K562 (cell line): ENCODE data around the gene UBAP1L. TPM values are rescaled to one million over a fixed set of nuclear protein-coding genes. Genes with fewer than 3 reads are reported as not detected.

Source experiments
- ATAC-seq: fragments of 200-7000 bp; cut with Tn5 transposase; 3 replicates; pipeline ENCODE4 v1.9.1; 2020; ENCODE audit warnings: moderate library complexity
- BruUV-seq: library from RNA; stranded (reverse); fragments of 400-500 nt; replicated peaks from 2 replicates; lab custom pipeline; 2021; lab: Mats Ljungman, UMichigan
- CTCF ChIA-PET: fragments of 300-600 bp; formaldehyde crosslinking; extraction: SDS; loops from one replicate; lab custom pipeline; 2021; ENCODE audit warnings: low intra/inter-chr PET ratio; lab: Yijun Ruan, JAX
- POLR2A ChIA-PET: fragments of 300-600, 350-650 bp; sonication (Branson Sonifier 250); formaldehyde crosslinking; extraction: SDS; loops from one replicate; lab custom pipeline; 2021; ENCODE audit warnings: antibody characterized with exemption, inconsistent platforms; lab: Yijun Ruan, JAX
- DNase-seq, 4 experiments: peaks; one replicate each; pipeline versions ENCODE4 v3.0.0 to v3.0.0-alpha.2; 2011 to 2018; ENCODE audit warnings: low spot score in 3 of 4, mixed read lengths in 3 of 4; ENCODE audit errors: extremely low read depth in 1 of 4
- FAIRE-seq: peaks from 2 replicates; lab custom pipeline; 2011; peaks lifted over from hg19 to GRCh38; lab: Jason Lieb, UNC
- H2AFZ ChIP-seq: 2 replicates; pipeline ENCODE4 v1.6.0; 2011; ENCODE audit warnings: low read depth, low read length, control low read depth, inconsistent platforms
- H3K27ac ChIP-seq: fragments of 200-600 bp; 3 replicates; pipeline ENCODE4 v1.8.0; 2011; ENCODE audit warnings: low read depth, mild to moderate bottlenecking, control low read depth, inconsistent platforms, low read length, moderate library complexity, mixed read lengths; ENCODE audit errors: extremely low read depth
- H3K27me3 ChIP-seq, 2 experiments: fragments of 300-600 bp in 1 of 2; 2 replicates in 1 of 2; 3 replicates in 1 of 2; pipeline versions ENCODE4 v1.6.0 to v1.8.0; 2011; ENCODE audit warnings: inconsistent platforms in 2 of 2, low read length in 2 of 2, mild to moderate bottlenecking in 1 of 2, mixed read lengths in 1 of 2, moderate library complexity in 1 of 2; ENCODE audit not compliant: control insufficient read depth in 2 of 2, insufficient read depth in 2 of 2
- H3K36me3 ChIP-seq: fragments of 300-600 bp; 3 replicates; pipeline ENCODE4 v1.8.0; 2011; ENCODE audit warnings: mild to moderate bottlenecking, low read length, inconsistent platforms; ENCODE audit not compliant: control insufficient read depth, insufficient read depth
- H3K4me1 ChIP-seq, 2 experiments: fragments of 200-600 bp in 1 of 2; replicated peaks in 1 of 2; 2 replicates in 1 of 2; 3 replicates in 1 of 2; pipeline versions ENCODE4 v1.5.1 to v1.8.0; 2011; ENCODE audit warnings: inconsistent platforms in 2 of 2, low read length in 2 of 2, mild to moderate bottlenecking in 1 of 2, mixed read lengths in 1 of 2, moderate library complexity in 1 of 2; ENCODE audit not compliant: control insufficient read depth in 2 of 2, insufficient read depth in 2 of 2
- H3K4me2 ChIP-seq: 2 replicates; pipeline ENCODE4 v1.6.1; 2011; ENCODE audit warnings: low read length, control low read depth, inconsistent platforms, mixed read lengths; ENCODE audit not compliant: insufficient read depth
- H3K4me3 ChIP-seq: fragments of 200-600 bp; sonication (generic), shearing (Covaris generic); 2 replicates; pipeline ENCODE4 v1.5.1; 2016; ENCODE audit warnings: control low read depth, inconsistent platforms
- H3K79me2 ChIP-seq: fragments of 200-600 bp; 3 replicates; pipeline ENCODE4 v1.8.0; 2011; ENCODE audit warnings: low read length, inconsistent platforms; ENCODE audit not compliant: control insufficient read depth, insufficient read depth
- H3K9ac ChIP-seq, 2 experiments: 2 replicates each; pipeline versions ENCODE4 v1.6.0 to v1.6.1; 2011; ENCODE audit warnings: low read depth in 2 of 2, low read length in 2 of 2, control low read depth in 1 of 2, inconsistent platforms in 1 of 2, mild to moderate bottlenecking in 1 of 2, mixed read lengths in 1 of 2; ENCODE audit not compliant: insufficient read depth in 1 of 2
- H3K9me1 ChIP-seq: one replicate; pipeline ENCODE4 v1.6.0; 2011; ENCODE audit warnings: inconsistent platforms, mild to moderate bottlenecking, low read length, moderate library complexity; ENCODE audit not compliant: control insufficient read depth, insufficient read depth
- H3K9me3 ChIP-seq: replicated peaks from 2 replicates; pipeline ENCODE4 v1.5.1; 2011; ENCODE audit warnings: low read depth, low read length, inconsistent platforms; ENCODE audit not compliant: control insufficient read depth, insufficient read depth
- H4K20me1 ChIP-seq: replicated peaks from 2 replicates; pipeline ENCODE4 v1.6.1; 2011; ENCODE audit warnings: low read length, inconsistent platforms, mixed read lengths; ENCODE audit not compliant: control insufficient read depth, insufficient read depth
- ATF3 ChIP-seq, 2 experiments: fragments of 450-650 bp in 1 of 2; sonication (generic) in 1 of 2; formaldehyde crosslinking in 1 of 2; IDR thresholded peaks in 1 of 2; conservative IDR thresholded peaks in 1 of 2; 2 replicates each; pipeline versions ENCODE4 v1.6.1 to v1.8.1; 2016 to 2023; ENCODE audit warnings: mild to moderate bottlenecking in 2 of 2, moderate library complexity in 2 of 2, inconsistent platforms in 1 of 2, missing genetic modification reagents in 1 of 2
- ETV6 ChIP-seq, 3 experiments: fragments of 150-350 bp in 1 of 3; sonication (generic) in 1 of 3; formaldehyde crosslinking in 1 of 3; IDR thresholded peaks; 2 replicates each; pipeline versions ENCODE4 v1.6.1 to v1.8.0; 2014 to 2022; ENCODE audit warnings: borderline replicate concordance in 2 of 3, low read depth in 2 of 3, antibody characterized with exemption in 1 of 3, low read length in 1 of 3, mild to moderate bottlenecking in 1 of 3, missing genetic modification reagents in 1 of 3
- HDAC3 ChIP-seq: fragments of 450-650 bp; IDR thresholded peaks from 2 replicates; pipeline ENCODE4 v1.6.1; 2018; ENCODE audit warnings: borderline replicate concordance, mild to moderate bottlenecking, moderate library complexity; ENCODE audit not compliant: partially characterized antibody
- MCM2 ChIP-seq: fragments of 450-650 bp; IDR thresholded peaks from 2 replicates; pipeline ENCODE4 v1.6.1; 2017; ENCODE audit warnings: low read depth, mild to moderate bottlenecking
- NFIC ChIP-seq: fragments of 450-650 bp; IDR thresholded peaks from 2 replicates; pipeline ENCODE4 v1.6.1; 2017; ENCODE audit warnings: mild to moderate bottlenecking, inconsistent platforms
- NFXL1 ChIP-seq: fragments of 450-650 bp; formaldehyde crosslinking; IDR thresholded peaks from 2 replicates; pipeline ENCODE4 v1.4.0; 2021; ENCODE audit warnings: mild to moderate bottlenecking
- RBM22 ChIP-seq: fragments of 200-400 bp; formaldehyde crosslinking; IDR thresholded peaks from 2 replicates; pipeline ENCODE4 v1.6.1; 2018; ENCODE audit warnings: low read length, low read depth; ENCODE audit not compliant: poor library complexity, severe bottlenecking
- RERE ChIP-seq: sonication (generic); formaldehyde crosslinking; IDR thresholded peaks from 2 replicates; pipeline ENCODE4 v1.8.0; 2023; ENCODE audit warnings: missing genetic modification reagents, mild to moderate bottlenecking, borderline replicate concordance
- STAT5B ChIP-seq: fragments of 250-450 bp; sonication (Bioruptor Pico); IDR thresholded peaks from 2 replicates; pipeline ENCODE4 v1.8.0; 2021; ENCODE audit warnings: mild to moderate bottlenecking, inconsistent platforms
- TEAD2 ChIP-seq: fragments of 450-650 bp; IDR thresholded peaks from 2 replicates; pipeline ENCODE4 v1.6.1; 2016; ENCODE audit warnings: missing genetic modification characterization, control low read depth, missing compliant biosample characterization
- WGBS: fragments of 100-300 bp; shearing (Covaris generic); methylation state at CpG from one replicate; pipeline ENCODE4 v1.1.6; 2016; ENCODE audit warnings: low coverage, mixed read lengths; ENCODE audit not compliant: insufficient coverage; ENCODE audit errors: missing lambda C conversion rate; 5-methylcytosine and 5-hydroxymethylcytosine counted together
- in situ Hi-C: fragments of 300-500 bp; cut with MboI; formaldehyde crosslinking; loops from 4 replicates; pipeline ENCODE4 v1.15.0; 2018; ENCODE audit warnings: inconsistent platforms, mixed read lengths
- intact Hi-C: fragments of 100-400 bp; cut with micrococcal nuclease; formaldehyde crosslinking; loops from 2 replicates; pipeline ENCODE4 v1.14.2; 2022
- polyA plus RNA-seq, 8 experiments: library from polyadenylated mRNA; depleted of rRNA in 4 of 8; stranded (reverse) in 5 of 8; unstranded in 3 of 8; fragments of >200 nt; fragmentation: Nextera tagmentation in 2 of 8; fragmentation: Illumina TruSeq in 1 of 8; extraction: Ambion mirVana in 2 of 8; extraction: Trizol in 1 of 8; gene quantifications; 2 replicates each; pipeline versions ENCODE4 v1.2.1 to v1.2.3, GENCODE V29; 2011 to 2014; ENCODE audit warnings: inconsistent platforms in 1 of 8, missing spikeins in 1 of 8
- total RNA-seq, 7 experiments: library from RNA; depleted of rRNA in 6 of 7; stranded (reverse); fragments of >200 nt in 6 of 7; fragmentation: Illumina TruSeq in 2 of 7; extraction: Trizol in 2 of 7; gene quantifications; 2 replicates each; pipeline versions ENCODE4 v1.2.1 to v1.2.3, GENCODE V29; 2011 to 2021; ENCODE audit warnings: low replicate concordance in 1 of 7
- TF ChIP-seq, protein P1 (sequence below): fragments of 450-650 bp; IDR thresholded peaks from 2 replicates; pipeline ENCODE4 v1.6.1; 2016; ENCODE audit warnings: low read depth, mild to moderate bottlenecking, moderate library complexity

The UBAP1L gene
- total and polyA plus RNA-seq, 9 of the 15 experiments (the other 6 are each of a cell fraction or from before 2014, with no cell fraction given), result 0.16 to 0.71 (median 0.41) TPM; not detected in 2

DNA sequence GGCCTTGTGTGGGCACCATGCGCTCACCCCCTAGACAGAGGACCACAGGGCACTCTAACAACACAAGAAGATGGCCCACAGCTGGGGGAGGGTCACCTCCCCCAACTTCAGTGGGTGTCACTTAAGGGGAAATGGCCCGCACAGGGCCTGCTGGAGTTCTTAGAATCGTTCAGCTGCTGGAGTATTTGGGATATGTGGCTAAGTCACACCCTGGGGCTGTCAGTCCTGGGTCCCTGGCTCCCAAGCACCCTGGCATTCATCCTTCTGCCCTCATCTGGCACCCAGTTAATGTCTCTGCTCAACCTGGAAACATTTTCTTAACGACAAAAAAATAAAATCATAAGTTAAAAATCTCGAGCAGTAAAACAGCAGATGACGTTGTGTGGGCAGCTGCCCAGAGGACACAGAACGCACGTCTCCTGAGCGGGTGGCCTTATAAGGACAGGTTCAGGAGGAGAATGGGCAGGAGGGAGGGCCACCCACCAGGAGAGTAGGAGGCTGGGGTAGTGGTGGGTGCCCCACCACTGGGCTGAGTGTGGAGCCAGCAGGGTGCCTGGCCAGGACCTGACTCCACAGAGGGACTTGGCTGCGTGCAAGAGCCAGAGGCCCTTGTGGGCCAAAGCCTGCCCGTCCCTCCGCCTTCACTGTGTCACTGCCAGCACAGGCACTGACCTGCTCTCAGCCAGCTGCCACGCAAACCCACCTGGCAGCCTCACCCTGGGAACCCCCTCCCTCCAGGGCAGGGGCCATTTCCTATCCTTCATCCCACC is 26.9 kb downstream of the UBAP1L start (continued):
- TF ChIP-seq STAT5B (CRISPR knock-in tag) (no peak), NFIC (no peak), ETV6 (IDR thresholded peaks at IDR 0.05; ENCODE audit: borderline replicate concordance in 1 of 2, low read depth in 2 of 2, low read length in 1 of 2) (no peak), ETV6 (CRISPR knock-in tag; IDR thresholded peaks at IDR 0.05; ENCODE audit: borderline replicate concordance) (no peak)

- BruUV-seq, result no TSS peak
- no peak overlapping the region for H3K4me2 ChIP-seq
- POLR2A ChIA-PET, result interaction anchor here (0.7 kb wide), 1 partner anchor 217 kb away, joined by 3 read pairs; the partner anchor contains the start of gene RNU5B-1
- H3K9me3 ChIP-seq, result no peaks in the 10 kb centered on the region
- DNase-seq (no peak), FAIRE-seq (no peak), ATAC-seq (no peak)
- in situ Hi-C loops, result no loop called here
- H3K36me3 ChIP-seq, result no peaks in the 10 kb centered on the region
- 3% methylated on average over 3 of the region's 3 CpGs for WGBS
- H2AFZ ChIP-seq, result no peak overlapping the region
- no peak overlapping the region for H3K9ac ChIP-seq
- peaks cover 24 to 40% of the 10 kb centered on the region in 2 experiments for H3K27me3 ChIP-seq
- no peaks in the 10 kb centered on the region for H3K79me2 ChIP-seq
- no peak overlapping the region for H3K27ac ChIP-seq
- CTCF ChIA-PET, result interaction anchor here (3.3 kb wide), 1 partner anchor 54 kb away, joined by 17 read pairs; no protein-coding TSS in a partner anchor
- H3K4me3 ChIP-seq, result no peak overlapping the region
- H3K4me1 ChIP-seq, result peaks cover 0 to 4% of the 10 kb centered on the region in 2 experiments; a peak in 1 of 5 replicates
- no peaks in the 10 kb centered on the region for H3K9me1 ChIP-seq
- intact Hi-C loops, result loop anchor here (5.0 kb wide), 1 partner anchor 55 kb away; no protein-coding TSS in a partner anchor
- H4K20me1 ChIP-seq, result peaks cover 8% of the 10 kb centered on the region
- TF ChIP-seq ATF3 (IDR thresholded peaks at IDR 0.05), result no peak
- TF ChIP-seq ATF3 (CRISPR knock-in tag; conservative IDR thresholded peaks at IDR 0.05), result no peak
- no peak for TF ChIP-seq RBM22
- TF ChIP-seq RERE (CRISPR knock-in tag), result no peak
- no peak for TF ChIP-seq HDAC3
- TF ChIP-seq MCM2, result no peak
- TF ChIP-seq TEAD2 (tag), result no peak
- TF ChIP-seq, protein P1, sequence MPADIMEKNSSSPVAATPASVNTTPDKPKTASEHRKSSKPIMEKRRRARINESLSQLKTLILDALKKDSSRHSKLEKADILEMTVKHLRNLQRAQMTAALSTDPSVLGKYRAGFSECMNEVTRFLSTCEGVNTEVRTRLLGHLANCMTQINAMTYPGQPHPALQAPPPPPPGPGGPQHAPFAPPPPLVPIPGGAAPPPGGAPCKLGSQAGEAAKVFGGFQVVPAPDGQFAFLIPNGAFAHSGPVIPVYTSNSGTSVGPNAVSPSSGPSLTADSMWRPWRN, result no peak
- no peak for TF ChIP-seq NFXL1 (CRISPR knock-in tag)
Measured at GRCh38 chr15:65087411-65087810, 27.6 kb downstream of the UBAP1L start.
